Lower leg skin (tissue), 4 donors: ENCODE measurements around the gene CXCL12. TPM values are rescaled to one million over a fixed set of nuclear protein-coding genes. Genes with fewer than 3 reads are reported as not detected.
A peak's percentile ranks its signal among the peaks of the same experiment; 100 is the strongest.

Experiments
- DNase-seq, 2 donors: peaks; one replicate each; pipeline ENCODE4 v3.0.0-alpha.2; 2019; ENCODE audit warnings: low spot score in 2 of 2
- H3K4me3 ChIP-seq: fragments of 200-600 bp; sonication (generic); 2 replicates; pipeline ENCODE4 v1.5.1; 2017; ENCODE audit warnings: mild to moderate bottlenecking, low read depth; ENCODE audit not compliant: poor library complexity, severe bottlenecking
- POLR2A ChIP-seq, 2 donors: fragments of 450-650 bp; IDR thresholded peaks; one replicate each; pipeline ENCODE4 v1.6.1; 2016 to 2017; ENCODE audit warnings: antibody characterized with exemption in 2 of 2, mild to moderate bottlenecking in 1 of 2, moderate library complexity in 1 of 2
- WGBS, 2 donors: methylation state at CpG; one replicate each; pipeline ENCODE4 v1.1.5; 2018; 5-methylcytosine and 5-hydroxymethylcytosine counted together
- intact Hi-C: fragments of 100-400 bp; cut with DNase I; formaldehyde crosslinking; loops from one replicate; pipeline ENCODE4 v1.15.0; 2023; ENCODE audit warnings: low total_unique reads
- total RNA-seq, 4 donors: library from RNA; depleted of rRNA; stranded (reverse); fragments of >200 nt; gene quantifications; one replicate each; pipeline ENCODE4 v1.1.0, GENCODE V29; 2016
- TF ChIP-seq, protein P1 (sequence below), 3 donors: fragments of 450-650 bp; IDR thresholded peaks; one replicate each; pipeline ENCODE4 v1.5.1; 2016; ENCODE audit warnings: antibody characterized with exemption in 3 of 3, mild to moderate bottlenecking in 3 of 3, moderate library complexity in 2 of 3

The CXCL12 gene
- total RNA-seq, 4 donors from 2014 or later = 4.9 to 36.2 (median 21.1) TPM

DNA sequence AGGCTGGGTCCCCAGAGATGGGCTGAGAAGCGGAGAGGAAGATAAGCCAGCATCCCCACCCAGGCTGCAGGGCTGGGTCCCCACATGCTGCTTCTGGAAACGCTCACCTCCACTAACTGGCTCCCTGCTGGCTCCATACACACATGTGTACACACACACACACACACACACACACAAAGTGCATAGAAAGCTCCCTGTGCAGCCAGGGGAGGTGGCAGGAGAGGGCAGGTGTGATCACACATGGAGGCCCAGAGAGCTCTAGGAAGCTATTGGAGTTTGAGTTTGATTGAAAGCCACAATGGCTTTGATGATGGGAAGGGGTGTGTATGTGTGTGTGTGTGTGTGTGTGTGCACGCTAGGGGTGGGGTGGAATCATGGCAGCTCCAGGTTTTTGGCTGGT lies 29.3 kb downstream of the CXCL12 start:
- no peak overlapping the region for H3K4me3 ChIP-seq
- no peak for TF ChIP-seq POLR2A (IDR thresholded peaks at IDR 0.05)
- TF ChIP-seq, protein P1, sequence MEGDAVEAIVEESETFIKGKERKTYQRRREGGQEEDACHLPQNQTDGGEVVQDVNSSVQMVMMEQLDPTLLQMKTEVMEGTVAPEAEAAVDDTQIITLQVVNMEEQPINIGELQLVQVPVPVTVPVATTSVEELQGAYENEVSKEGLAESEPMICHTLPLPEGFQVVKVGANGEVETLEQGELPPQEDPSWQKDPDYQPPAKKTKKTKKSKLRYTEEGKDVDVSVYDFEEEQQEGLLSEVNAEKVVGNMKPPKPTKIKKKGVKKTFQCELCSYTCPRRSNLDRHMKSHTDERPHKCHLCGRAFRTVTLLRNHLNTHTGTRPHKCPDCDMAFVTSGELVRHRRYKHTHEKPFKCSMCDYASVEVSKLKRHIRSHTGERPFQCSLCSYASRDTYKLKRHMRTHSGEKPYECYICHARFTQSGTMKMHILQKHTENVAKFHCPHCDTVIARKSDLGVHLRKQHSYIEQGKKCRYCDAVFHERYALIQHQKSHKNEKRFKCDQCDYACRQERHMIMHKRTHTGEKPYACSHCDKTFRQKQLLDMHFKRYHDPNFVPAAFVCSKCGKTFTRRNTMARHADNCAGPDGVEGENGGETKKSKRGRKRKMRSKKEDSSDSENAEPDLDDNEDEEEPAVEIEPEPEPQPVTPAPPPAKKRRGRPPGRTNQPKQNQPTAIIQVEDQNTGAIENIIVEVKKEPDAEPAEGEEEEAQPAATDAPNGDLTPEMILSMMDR (IDR thresholded peaks at IDR 0.05) = no peak
- WGBS, 2 donors = 90 to 97% methylated on average over 2 to 3 of the region's 3 CpGs
- intact Hi-C loops = no loop called here
- no peak for DNase-seq

DNA sequence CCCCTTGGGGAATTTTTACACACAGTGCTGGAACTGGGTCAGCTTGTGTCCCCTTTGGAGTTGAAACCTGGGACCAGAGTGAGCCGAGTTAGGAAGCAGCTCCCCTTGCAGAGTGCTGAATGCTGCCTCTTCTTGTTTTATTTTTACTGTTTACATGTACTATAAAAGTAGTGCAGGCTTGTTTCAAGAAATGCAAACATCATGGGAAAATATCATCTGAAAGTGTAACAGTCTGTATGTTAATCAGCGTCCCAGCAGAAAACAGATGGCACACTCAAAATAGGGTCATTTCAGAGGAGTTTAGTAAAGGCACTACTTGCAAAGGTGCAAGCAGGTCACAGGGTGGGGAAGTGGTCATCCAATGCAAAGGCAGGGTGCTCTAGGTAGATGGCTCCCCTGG lies 30.1 kb downstream of the CXCL12 start:
- 70 to 78% methylated on average over 2 of the region's 2 CpGs for WGBS, 2 donors
- TF ChIP-seq, protein P1 (IDR thresholded peaks at IDR 0.05) = no peak
- no peak for TF ChIP-seq POLR2A (IDR thresholded peaks at IDR 0.05)
- intact Hi-C loops = no loop called here
- no peak overlapping the region for H3K4me3 ChIP-seq
- no peak for DNase-seq

DNA sequence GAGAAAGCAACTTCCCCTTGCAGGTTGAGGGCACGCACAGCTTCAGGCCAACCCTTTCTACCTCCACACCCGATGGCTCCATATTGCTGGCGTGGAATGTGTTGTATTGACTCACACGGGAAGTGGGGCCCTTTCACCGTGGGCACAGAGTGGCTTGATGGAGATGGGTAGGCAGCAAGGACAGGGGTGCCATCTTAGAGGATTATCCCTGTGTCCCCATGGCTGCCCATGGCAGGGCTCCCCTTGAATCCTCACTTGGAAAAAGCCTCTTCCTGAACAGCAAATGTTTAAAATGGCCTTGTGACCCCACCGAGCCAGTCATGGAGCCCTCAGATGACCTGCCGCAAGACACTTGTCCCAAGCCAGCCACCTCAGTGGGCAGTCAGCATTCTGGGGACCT lies 31.2 kb downstream of the CXCL12 start:
- intact Hi-C loops = no loop called here
- no peak for DNase-seq
- 88 to 95% methylated on average over 7 of the region's 7 CpGs for WGBS, 2 donors
- TF ChIP-seq POLR2A (IDR thresholded peaks at IDR 0.05) = no peak
- TF ChIP-seq, protein P1 (IDR thresholded peaks at IDR 0.05) = no peak
- H3K4me3 ChIP-seq = no peak overlapping the region

DNA sequence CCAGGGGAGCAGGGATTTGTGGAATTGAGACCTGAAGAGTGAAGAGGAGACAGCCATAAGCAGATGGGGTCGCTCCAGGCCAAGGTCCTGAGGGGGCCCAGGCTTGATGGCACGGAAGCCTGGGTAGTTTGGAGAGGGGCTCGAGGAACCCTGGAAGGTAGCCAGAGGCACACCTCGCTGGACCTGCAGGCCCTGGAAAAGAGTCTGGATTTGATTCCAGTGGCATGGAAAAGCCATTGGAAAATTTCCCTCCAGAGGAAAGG lies 31.8 kb downstream of the CXCL12 start:
- DNase-seq = peak in 1 of 2 donors; percentile 59
- intact Hi-C loops = no loop called here
- no peak overlapping the region for H3K4me3 ChIP-seq
- TF ChIP-seq, protein P1 (IDR thresholded peaks at IDR 0.05) = no peak
- TF ChIP-seq POLR2A (IDR thresholded peaks at IDR 0.05) = no peak
- WGBS, 2 donors = 90% methylated on average over 4 of the region's 4 CpGs

DNA sequence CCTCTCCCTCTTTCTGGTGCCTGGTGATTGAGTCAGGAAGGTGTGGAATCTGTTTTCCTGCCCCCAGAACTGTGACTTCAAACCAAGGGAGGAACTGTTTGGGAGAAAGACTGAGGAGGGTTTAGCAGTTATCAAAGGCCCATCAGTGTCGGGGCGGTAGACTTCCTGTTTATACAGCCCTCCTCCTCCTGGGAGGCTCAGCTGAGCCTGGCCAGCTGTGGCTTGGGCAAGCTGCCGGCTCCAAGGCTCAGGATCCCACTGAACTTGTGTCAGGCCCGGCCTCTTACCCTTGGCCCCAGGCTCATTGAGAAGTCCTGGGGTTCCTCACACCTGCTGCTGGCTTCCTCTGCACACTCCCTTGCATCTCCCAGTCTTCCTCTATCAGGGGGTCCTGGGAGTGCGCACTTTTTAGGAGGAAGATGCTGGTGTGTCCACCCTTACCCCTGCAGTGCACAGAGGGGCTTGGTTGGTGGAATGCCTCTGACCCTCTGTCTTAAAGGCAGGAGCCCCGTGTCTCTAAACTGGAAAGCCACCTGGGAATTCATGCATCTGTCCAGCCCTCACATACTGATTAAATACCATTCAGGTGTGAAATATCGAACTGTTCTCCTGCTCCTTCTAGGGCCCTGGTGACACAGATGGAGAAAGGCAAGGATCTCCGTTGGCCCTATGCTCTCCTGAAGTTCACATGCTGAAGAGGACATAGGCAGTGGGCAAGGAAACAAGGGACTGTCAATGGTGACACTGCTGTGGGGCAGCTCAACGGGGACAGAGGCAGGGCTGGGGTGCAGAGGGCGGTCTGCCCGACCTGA lies 32.4 kb downstream of the CXCL12 start:
- 75 to 76% methylated on average over 11 of the region's 11 CpGs for WGBS, 2 donors
- peak in 1 of 2 donors; percentile 73 for DNase-seq
- intact Hi-C loops = no loop called here
- H3K4me3 ChIP-seq = no peak overlapping the region
- TF ChIP-seq POLR2A (IDR thresholded peaks at IDR 0.05) = no peak
- TF ChIP-seq, protein P1 (IDR thresholded peaks at IDR 0.05) = no peak

DNA sequence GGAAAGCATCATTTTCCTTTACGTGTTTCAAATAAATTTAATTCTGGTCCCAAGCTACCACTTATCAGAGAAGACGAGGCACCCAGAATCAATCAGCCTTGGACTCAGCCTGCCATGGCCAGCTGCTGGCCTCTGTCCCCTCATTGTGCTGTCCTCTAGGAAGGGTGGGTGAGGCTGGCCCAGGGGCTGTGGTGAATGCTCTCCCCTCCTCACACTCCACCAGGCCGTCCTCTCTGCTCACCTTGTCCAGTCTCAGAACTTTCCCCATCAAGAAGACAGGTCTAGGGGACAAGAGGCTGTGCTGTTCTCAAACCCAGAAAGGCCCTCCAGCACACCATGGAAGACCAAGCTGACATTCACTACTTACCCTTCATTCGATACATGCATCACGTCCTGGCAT lies 36.4 kb downstream of the CXCL12 start:
- TF ChIP-seq, protein P1 (IDR thresholded peaks at IDR 0.05) = no peak
- TF ChIP-seq POLR2A (IDR thresholded peaks at IDR 0.05) = no peak
- DNase-seq = peak in 1 of 2 donors; percentile 60
- no peak overlapping the region for H3K4me3 ChIP-seq
- WGBS, 2 donors = 96 to 97% methylated on average over 5 of the region's 5 CpGs
- intact Hi-C loops = no loop called here
